OCI-LY7 (cell line): ENCODE measurements around the gene WDFY4.

Experiments used
- EZH2phosphoT487 ChIP-seq: fragments of 200-600 bp; sonication (generic); IDR thresholded peaks from 2 replicates; pipeline ENCODE4 v1.6.1; 2018; ENCODE audit warnings: low read depth, borderline replicate concordance, mild to moderate bottlenecking, mixed run types, antibody characterized with exemption, low read length, moderate library complexity, mixed read lengths
- TF ChIP-seq, protein P1 (sequence below): fragments of 200-600 bp; sonication (generic); conservative IDR thresholded peaks from 2 replicates; pipeline ENCODE4 v1.5.1; 2014; ENCODE audit warnings: mild to moderate bottlenecking, antibody characterized with exemption, low read length, moderate library complexity, mixed read lengths

DNA sequence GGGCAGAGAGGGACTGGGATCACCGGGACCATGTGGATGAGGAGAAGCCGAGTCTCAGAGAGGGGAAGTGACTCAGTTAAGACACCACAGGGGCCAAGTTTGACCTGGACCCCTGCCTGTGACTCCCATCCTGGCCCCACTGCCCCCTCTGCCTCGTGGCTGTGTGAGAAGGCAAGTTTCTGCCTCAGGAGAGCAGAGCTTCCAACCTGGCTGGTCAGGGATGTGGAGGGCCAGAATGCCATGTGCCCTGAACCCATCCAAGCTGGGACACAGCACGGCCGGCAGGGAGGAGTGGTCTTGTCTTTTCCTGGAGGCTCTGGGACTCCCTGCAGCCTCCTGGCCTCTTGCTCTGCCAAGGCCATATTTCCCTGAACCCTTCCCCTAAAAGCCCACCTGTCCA, 19.5 kb downstream of the WDFY4 start:
- TF ChIP-seq, protein P1, sequence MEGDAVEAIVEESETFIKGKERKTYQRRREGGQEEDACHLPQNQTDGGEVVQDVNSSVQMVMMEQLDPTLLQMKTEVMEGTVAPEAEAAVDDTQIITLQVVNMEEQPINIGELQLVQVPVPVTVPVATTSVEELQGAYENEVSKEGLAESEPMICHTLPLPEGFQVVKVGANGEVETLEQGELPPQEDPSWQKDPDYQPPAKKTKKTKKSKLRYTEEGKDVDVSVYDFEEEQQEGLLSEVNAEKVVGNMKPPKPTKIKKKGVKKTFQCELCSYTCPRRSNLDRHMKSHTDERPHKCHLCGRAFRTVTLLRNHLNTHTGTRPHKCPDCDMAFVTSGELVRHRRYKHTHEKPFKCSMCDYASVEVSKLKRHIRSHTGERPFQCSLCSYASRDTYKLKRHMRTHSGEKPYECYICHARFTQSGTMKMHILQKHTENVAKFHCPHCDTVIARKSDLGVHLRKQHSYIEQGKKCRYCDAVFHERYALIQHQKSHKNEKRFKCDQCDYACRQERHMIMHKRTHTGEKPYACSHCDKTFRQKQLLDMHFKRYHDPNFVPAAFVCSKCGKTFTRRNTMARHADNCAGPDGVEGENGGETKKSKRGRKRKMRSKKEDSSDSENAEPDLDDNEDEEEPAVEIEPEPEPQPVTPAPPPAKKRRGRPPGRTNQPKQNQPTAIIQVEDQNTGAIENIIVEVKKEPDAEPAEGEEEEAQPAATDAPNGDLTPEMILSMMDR, result no peak
- TF ChIP-seq EZH2phosphoT487, result no peak
